Activated CD8-positive, alpha-beta memory T cell treated with anti-CD3 and anti-CD28 coated beads for 24 hours (primary cell): ENCODE results near the gene ST6GALNAC5.

Experiments used
- DNase-seq: peaks from one replicate; pipeline ENCODE4 v3.0.0-alpha.2; 2020

The ST6GALNAC5 gene

DNA sequence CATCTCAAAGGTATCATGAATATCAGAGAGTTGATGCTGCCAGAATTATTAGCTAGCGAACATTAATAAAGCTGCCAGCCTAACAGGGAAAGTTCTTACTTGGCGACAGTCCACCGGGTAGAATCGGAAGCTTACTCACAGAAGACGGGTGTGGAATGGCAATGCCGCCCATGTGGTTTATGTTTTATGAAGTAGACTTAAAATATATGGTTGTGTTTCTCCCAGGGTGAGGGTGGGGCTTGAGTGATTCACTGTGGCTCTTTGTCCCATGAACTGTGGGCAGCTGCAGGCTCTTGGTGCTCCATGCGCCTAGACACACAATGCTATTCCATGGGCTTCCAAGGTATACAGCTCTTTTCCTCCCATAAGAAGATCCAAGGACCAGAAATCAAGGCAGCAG lies 189.2 kb downstream of the ST6GALNAC5 start:
- no peak for DNase-seq

DNA sequence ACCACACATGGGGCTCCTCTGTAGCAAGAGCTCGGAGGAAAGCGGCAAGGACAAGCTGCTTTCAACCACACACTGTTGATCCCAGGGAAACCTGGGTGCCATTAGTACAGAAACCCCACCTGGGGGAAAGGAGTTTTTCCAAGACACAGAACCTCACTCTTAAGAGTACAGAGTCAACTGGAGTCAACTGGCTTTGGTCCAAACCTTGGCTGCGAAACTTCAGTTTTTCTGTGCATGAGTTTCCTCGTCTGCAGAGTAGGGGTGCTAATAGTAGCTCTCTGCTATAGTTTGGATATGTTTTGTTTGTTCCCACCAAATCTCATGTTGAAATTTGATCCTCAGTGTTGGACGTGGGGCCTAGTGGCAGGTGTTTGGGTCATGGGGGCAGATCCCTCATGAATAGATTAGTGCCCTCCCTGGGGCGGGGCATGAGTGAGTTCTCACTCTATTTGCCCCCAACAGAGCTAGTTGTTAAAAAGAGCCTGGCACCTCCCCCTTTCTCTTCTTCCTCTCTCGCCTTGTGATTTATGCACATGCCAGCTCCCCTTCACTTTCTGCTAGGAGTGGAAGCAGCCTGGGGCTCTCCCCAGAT lies 190.8 kb downstream of the ST6GALNAC5 start:
- DNase-seq = no peak

DNA sequence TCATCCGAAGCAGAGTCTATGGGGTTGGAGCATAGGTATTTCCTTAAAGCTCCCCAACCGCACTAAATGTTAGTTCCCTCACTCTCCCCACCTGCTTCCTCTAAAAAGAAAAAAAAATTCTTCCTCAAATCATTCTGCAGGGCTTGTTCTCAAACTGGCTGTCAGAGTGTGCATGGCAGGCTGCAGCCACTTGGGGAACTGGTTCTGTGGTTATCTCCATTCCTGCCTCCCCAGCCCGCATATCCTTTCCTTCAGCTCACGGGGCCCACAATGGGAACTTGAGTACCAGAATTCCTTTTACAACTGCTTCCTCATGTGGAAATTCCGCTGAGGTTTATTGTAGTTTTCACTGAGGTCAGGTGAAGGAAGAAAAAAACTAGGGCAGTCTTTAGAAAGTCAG lies 192.7 kb downstream of the ST6GALNAC5 start:
- no peak for DNase-seq

DNA sequence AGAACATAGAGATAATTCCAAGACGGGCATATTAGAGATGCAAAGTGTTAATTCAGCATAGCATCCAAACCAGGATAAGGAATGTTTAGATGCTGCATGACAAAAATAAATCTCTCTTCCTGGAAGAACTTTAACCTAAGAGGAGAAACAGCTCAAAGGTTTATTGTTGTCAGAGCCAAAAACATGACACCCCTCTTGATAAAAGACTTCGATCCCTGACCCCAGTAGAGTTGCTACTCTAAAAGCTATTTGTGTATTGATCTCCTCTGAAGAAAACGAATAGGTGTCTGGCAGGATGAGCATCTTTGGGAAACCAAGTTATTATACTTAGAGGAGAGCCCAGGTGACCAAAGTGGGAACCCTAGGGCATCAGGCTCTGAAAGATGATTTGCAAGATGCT lies 193.9 kb downstream of the ST6GALNAC5 start:
- DNase-seq = no peak

DNA sequence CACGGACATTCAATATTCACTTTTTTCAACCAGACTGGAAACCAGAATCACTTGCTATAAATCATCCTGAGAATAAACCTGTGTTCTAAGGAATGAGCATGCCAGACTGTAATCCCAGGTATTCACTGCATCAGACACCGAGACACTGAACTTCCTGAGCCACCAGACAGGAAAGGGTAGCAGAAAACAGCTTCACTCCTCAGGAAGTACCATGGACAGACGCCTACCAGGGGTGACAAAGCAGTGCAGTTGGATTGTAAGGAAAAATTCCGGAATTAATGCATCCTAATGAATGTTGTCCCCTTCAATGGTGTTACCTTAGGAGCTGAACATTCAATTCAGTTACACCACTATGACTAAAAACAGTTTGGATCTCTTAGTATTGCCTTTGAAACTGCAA lies 195.8 kb downstream of the ST6GALNAC5 start:
- DNase-seq = no peak

DNA sequence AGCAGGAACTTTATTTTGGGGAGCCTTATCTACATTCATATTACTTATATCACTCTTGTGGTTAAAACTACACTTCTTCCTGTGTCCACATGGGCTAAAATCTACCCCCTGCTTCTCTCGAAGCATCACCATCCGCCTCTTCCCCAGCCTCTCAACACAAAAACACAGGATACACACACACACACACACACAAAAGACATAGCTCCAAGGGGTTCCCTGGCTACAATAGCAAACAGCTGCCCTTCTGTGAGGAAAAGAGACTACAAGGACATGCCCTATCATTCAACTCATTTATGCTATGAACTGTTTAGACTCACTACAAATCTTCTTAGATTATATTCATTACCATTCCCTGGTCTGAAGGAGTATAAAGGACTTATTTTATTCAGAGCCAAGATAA lies 197.0 kb downstream of the ST6GALNAC5 start:
- no peak for DNase-seq

DNA sequence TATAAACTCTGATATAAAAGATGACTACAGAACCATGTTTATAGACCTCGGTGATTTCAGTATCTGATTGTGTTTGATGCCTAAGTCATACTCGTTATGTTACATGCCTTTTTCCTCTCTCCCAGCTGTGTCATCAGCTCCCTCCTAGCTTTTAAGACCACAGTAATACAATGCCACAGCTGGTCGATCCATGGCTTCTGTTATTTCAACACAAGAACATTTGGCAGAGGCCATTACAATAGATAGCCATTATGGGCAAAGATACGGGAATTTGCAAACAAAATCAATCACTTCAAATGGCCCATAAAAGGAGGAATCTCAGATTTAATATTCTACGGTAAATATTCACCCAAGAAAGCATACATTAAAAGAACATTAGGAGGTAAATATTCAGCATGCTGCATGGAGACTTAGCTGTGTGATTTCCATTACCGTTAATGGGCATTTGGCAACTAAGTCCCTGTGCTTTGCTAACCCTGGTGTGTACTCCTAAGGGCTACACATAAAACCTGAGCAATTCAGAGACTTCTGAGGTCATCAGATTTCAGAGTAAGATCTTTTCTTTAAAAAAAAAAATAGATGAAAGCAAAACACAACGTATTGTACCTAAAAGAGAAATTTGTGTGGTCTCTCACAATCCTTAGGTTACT lies 198.5 kb downstream of the ST6GALNAC5 start:
- DNase-seq = no peak

DNA sequence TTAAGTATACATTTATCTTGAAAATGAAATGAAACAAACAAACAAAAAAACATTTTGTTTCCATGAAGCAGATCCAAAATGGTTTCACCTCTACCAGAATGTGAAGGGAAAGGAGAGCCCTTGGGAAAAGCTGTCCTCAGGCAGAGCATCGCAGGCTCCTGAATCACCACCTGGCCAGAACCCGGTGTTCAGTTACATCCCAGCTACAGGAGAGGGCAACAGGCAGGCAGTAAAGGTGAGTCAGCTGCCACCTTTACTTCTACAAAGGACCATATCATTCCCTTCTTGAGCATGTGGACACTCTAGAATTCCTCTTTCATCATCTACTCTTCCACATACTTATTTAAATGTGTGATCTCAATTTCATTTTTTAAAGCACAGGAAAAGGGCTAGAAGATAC lies 200.7 kb downstream of the ST6GALNAC5 start:
- no peak for DNase-seq

DNA sequence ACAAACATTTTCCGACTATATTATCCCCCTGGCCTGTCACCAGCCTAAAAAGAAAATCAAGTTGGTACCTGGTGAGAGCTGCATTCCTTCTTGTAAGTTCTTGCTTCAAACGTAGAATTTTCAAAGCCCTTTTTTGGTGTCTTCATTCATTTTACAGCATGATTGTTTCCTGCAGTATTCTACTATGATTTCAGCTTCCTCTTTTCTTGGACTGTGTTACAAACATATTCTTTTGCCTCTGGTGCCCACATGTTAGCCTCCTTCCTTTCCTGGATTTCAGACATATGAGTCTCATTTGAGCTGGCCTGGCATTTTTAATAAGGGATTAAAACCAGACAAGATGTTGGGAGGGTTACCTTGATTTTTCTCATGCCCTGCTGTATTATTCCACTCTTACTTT lies 209.5 kb downstream of the ST6GALNAC5 start:
- no peak for DNase-seq

DNA sequence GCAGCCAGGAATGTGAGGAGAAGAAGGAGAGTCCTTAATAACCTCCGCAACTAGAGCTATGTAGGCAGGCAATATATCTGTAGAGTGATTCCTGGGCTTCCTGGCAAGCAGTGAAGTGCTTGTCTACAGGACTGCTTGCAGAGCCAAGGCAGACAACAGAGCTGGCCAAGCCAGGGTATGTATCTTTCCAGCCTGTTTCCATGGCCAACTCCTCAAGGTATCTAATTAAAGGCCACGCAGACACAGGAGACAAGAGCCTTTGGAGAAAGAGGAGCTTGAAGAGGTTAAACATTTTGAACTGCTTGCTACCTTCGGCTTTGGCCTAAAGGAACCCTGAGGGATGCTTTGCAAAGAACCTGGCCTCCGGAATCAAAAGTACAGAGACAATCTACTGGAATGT lies 214.6 kb downstream of the ST6GALNAC5 start:
- DNase-seq = no peak

DNA sequence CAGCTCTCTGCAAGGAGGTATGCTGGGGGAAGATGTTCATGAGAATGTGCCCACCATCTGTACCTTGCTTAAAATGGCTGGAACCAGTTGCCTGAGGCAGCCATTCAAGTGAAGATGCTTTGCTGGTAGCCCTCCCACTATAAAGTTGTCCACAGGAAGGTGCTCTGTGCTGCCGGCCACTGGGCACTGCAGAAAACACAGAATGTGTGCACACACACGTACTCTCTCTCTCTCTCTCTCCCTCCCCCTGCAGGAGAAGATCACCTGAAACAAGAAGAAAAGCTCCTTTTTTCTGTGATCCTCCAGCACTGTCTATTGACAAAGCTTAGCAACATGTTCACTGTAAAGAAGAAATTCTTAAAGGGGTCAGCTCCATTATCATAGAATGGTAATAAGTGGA lies 217.2 kb downstream of the ST6GALNAC5 start:
- DNase-seq = no peak

DNA sequence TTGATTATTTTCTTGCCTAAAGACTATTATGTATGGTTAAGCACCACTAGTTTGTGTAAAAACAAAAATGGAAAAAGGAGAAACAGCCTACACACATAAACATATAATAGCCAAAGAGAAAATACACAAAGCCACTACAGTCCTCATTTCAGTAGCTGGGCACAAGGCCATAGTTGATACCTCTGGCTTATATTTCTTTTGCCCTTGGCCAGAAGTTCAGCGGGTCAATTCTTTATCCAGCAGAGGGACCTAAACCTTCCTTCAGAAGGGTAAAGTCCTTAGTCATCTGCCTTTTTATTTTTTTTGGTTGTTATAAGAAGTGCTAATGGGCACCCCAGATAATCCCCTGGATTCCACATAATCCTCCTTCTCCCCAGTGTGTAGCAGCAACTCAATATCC lies 217.8 kb downstream of the ST6GALNAC5 start:
- no peak for DNase-seq

DNA sequence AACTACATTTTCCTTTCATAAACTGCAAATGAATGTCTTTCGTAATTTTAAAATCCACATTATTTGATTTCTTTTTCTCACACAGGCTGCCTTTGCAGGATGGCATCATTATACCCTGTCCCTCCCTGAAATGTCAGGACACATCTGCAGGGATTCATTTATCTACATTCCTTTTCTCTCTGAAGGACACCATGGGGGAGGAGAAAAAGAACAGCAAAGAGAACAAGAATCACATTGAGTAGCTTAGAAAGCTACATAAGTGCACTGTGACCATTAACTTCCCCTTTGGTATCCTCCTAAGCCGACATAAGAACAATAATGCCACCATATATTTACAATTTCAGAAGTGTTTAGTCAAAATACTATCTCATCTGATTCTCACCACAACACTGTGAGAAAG lies 222.5 kb downstream of the ST6GALNAC5 start:
- DNase-seq = no peak

DNA sequence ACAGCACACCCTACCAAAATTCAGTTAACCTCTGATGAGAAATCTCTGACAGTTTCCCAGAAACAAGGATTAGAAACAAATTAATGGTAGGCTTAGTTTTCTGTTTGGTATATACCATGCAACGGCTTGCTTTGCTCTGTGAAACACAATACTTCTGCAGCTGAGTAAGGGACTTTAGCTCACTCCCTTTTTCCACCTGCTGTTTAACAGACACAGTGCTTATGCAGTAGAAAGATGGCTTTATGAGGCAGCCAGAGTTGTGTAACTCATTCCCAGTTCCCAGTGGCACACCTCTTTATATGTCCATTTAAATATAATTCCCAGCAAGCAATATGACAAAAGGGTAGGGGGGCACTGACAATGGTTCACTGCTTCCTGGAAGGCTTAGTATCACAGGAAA lies 228.0 kb downstream of the ST6GALNAC5 start:
- DNase-seq = no peak

DNA sequence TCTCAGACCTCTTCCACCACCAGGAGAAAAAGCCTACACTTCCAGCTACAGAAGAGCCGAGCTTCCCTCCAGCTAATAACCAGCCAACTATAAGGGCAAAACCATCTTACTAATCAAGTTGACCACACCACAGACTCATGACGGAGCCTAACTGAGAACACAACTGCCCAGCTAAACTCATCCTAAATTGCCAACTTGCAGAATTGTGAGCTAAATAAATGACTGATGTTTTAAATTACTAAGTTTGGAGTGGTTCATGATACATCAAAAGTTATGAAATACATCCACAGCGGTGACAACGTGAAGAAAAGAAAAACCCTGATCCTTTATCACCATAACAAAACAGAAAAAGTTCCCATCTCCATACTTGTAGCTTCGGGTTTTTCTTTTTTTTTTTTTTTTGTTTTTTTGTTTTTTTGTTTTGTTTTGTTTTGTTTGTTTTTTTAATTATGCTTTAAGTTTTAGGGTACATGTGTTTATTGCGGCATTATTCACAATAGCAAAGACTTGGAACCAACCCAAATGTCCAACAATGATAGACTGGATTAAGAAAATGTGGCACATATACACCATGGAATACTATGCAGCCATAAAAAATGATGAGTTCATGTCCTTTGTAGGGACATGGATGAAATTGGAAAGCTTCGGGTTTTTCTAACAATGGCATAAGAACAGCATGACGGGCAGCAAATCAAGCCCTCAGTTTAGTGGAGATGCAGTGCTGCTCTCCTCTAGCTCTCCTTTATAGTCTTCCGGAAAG lies 229.4 kb downstream of the ST6GALNAC5 start:
- DNase-seq = no peak

DNA sequence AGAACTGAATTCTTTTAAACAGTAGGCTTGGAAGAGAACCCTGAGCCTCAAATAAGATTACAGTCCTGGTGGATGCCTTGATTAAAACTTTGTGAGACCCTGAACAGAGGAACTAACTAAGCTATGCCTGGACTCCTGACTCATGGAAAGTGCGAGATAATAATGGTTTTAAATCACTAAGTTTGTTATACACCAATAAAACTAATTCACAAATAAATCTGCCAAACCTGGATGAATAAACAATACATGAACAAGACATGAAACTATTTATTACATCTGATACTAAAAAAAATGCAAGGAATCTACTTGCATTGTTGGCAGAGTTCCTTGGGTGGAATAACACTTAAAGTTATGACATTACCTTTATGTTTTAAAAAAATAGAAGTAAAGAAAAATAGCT lies 233.6 kb downstream of the ST6GALNAC5 start:
- DNase-seq = no peak

DNA sequence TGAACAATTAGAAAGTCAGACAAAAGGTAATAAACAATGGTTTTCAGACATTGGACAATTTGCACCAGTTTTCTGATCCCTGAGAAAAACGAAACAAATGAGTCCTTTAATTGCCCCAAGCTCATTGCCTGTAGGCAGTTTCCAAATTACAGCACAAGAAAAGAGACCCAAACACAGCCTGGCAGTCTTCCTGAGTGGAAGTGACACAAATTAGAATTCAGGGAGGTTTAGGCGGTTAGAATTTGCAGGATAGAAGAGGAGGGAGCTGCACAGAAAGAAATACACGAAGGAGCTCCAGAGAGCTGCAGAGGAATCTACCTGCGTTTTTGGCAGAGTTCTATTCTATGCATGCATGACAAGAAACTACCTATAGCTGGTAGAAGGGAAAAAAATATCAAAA lies 236.2 kb downstream of the ST6GALNAC5 start:
- no peak for DNase-seq

DNA sequence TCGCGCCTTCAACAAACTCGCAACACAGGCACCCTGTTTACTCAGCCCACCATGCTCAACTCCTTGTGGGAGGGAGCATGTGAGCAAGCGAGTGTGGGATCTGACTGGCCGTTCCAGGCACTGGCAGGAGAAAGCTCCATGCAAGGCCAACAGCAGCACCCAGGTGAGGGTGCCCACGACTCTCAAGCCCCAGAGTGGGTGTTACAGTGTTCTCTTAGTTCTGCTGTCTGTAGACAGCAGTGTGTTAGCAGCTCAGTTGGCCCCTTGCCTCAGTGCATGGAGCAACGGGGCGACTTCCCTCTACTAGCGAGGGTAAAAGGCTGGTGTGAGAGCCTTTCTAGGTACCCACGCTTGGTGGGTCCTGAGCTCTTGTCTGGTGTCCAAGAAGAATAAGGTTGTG lies 237.4 kb downstream of the ST6GALNAC5 start:
- no peak for DNase-seq
